Measurements from ENCODE around the gene TPP1. TPM values are rescaled to one million over a fixed set of nuclear protein-coding genes. Genes with fewer than 3 reads are reported as not detected.
A peak's percentile ranks its signal among the peaks of the same experiment; 100 is the strongest.

Gene TPP1
- total and polyA plus RNA-seq, 10 donors, result 54.9 to 306 (median 212) TPM

DNA sequence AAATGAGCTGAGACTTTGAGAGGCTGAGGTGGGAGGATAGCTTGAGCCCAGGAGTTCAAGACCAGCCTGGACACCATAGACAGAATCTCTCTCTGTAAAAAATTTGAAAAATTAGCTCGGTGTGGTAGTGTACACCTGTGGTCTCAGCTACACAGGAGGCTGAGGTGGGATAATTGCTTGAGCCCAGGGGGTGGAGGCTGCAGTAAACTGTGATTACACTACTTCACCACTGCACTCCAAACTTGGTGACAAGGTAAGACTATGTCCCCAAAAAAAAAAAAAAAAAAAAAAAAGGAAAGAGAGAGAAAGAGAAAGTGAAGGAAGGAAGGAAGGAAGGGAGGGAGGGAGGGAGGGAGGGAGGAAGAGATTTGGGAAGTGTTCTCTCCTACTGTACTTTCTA, 41.1 kb downstream of the TPP1 start:
- Histone ChIP-seq H3K4me3 (no peak overlapping the region), H3K27me3 (replicated peaks in 1 of 7) (no peaks in the 10 kb centered on the region), H3K36me3 (peaks cover 0 to 10% (median 0%) of the 10 kb centered on the region in 6 donors), H3K4me1 (peaks cover 10 to 22% (median 13%) of the 10 kb centered on the region in 6 donors), H3K9me3 (peaks cover 0 to 16% (median 9%) of the 10 kb centered on the region in 8 donors), H3K27ac (no peak overlapping the region)
- DNase-seq, result no peak
- 86 to 100% (median 90%) methylated on average over 1 of the region's 1 CpG for WGBS, 5 donors
- intact Hi-C loops (cut with DNase I; ENCODE audit: low total_unique reads), result no loop called here
- no peak for TF ChIP-seq POLR2A (IDR thresholded peaks at IDR 0.05)
- TF ChIP-seq, protein P1, sequence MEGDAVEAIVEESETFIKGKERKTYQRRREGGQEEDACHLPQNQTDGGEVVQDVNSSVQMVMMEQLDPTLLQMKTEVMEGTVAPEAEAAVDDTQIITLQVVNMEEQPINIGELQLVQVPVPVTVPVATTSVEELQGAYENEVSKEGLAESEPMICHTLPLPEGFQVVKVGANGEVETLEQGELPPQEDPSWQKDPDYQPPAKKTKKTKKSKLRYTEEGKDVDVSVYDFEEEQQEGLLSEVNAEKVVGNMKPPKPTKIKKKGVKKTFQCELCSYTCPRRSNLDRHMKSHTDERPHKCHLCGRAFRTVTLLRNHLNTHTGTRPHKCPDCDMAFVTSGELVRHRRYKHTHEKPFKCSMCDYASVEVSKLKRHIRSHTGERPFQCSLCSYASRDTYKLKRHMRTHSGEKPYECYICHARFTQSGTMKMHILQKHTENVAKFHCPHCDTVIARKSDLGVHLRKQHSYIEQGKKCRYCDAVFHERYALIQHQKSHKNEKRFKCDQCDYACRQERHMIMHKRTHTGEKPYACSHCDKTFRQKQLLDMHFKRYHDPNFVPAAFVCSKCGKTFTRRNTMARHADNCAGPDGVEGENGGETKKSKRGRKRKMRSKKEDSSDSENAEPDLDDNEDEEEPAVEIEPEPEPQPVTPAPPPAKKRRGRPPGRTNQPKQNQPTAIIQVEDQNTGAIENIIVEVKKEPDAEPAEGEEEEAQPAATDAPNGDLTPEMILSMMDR (IDR thresholded peaks at IDR 0.05 in 8 of 11, conservative IDR thresholded peaks at IDR 0.05 in 3 of 11), result no peak
- no peak for TF ChIP-seq POLR2AphosphoS5 (IDR thresholded peaks at IDR 0.05)

DNA sequence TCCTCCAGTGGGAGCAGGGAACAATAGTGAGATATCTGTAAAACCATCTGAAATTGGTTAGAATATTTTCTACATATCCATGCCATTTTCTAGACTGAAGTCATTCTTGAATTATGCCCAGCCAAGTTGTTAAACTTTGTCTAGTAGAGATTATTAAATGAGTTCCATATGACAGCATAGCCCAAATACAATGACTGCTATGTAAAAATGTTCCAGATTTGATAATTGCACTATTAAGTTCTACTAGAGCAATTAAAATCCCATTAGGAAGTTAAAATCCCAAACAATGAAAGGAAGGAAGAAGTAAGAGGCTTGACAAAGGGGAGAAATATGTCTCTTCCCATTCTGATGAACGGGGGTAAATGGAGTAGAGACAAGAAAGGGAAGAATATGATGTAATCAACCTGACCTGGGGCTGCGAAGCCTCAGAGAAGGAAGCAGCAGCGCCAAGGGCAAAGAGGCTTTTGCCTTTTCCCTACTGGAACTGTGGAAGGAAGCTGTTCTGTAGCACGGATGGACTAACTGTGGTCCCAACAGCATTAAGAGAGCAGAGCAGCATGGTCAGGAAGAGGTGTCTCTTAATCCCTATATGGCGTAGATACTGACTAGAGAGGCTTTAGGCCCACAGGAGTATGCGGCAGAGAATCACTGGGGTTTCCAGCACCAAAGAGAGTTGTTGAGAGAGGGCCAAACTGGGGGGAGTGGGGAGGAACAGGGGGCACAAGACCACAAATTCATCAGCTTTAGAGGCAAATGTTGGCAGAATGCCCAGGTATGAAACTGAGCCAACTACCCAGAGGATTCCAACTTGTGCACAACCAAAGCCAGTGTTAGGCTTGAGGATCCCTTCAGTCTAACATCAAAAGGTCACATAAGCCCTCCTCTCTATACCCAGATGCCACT, 42.5 kb downstream of the TPP1 start:
- WGBS, 5 donors, result 20 to 37% (median 29%) methylated on average over 5 to 6 of the region's 6 CpGs
- no peak for DNase-seq
- intact Hi-C loops (cut with DNase I; ENCODE audit: low total_unique reads), result no loop called here
- H3K4me1 ChIP-seq, result peaks cover 10 to 22% (median 13%) of the 10 kb centered on the region in 6 donors
- no peak overlapping the region for H3K4me3 ChIP-seq
- H3K27me3 ChIP-seq (replicated peaks in 1 of 7), result no peaks in the 10 kb centered on the region
- peaks cover 0 to 10% (median 0%) of the 10 kb centered on the region in 6 donors for H3K36me3 ChIP-seq
- H3K27ac ChIP-seq, result peak overlapping the region in 6 of 8 donors; percentile 21 to 74 (median 52)
- no peak for TF ChIP-seq POLR2A (IDR thresholded peaks at IDR 0.05)
- peak in 1 of 3 donors; percentile 28 for TF ChIP-seq POLR2AphosphoS5 (IDR thresholded peaks at IDR 0.05)
- H3K9me3 ChIP-seq, result peaks cover 0 to 2% (median 0%) of the 10 kb centered on the region in 8 donors

DNA sequence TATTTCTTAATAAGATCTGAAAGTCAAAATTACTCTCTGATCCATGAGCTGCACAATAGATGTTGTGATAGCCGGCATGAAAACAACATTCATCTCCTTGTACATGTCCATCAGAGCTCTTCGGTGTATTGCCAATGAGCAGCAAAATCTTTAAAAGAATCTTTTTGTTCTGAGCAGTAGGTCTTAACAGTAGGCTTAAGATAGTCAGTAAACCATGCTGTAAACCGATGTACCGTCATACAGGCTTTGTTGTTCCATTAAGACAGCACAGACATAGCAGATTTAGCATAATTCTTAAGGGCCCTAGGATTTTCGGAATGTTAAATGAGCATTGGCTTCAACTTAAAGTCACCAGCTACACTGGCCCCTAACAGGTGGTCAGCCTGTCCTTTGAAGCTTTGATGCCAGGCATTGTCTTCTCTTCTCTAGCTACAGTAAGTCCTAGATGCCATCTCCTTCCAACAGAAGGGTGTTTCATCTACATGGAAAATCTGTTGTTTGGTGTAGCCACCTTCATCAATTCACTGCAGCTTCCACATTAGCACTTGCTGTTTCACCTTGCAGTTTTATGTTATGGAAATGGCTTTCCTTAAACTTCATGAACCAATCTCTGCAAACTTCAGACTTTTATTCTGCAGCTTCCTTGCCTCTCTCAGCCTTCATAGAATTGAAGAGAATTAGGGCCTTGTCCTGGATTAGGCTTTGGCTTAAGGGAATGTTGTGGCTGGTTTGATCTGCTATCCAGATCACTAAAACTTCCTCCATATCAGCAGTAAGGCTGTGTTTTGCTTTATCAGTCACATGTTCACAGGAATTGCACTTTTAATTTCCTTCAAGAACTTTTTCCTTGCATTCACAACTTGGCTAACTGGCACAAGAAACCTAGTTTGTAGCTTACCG, 44.2 kb downstream of the TPP1 start:
- intact Hi-C loops (cut with DNase I; ENCODE audit: low total_unique reads), result no loop called here
- H3K4me3 ChIP-seq, result no peak overlapping the region
- peaks cover 0 to 13% (median 0%) of the 10 kb centered on the region in 6 donors for H3K36me3 ChIP-seq
- no peaks in the 10 kb centered on the region for H3K27me3 ChIP-seq (replicated peaks in 1 of 7)
- H3K9me3 ChIP-seq, result no peaks in the 10 kb centered on the region
- 86 to 93% (median 90%) methylated on average over 6 of the region's 6 CpGs for WGBS, 5 donors
- H3K27ac ChIP-seq, result no peak overlapping the region
- TF ChIP-seq, protein P1 (IDR thresholded peaks at IDR 0.05 in 8 of 11, conservative IDR thresholded peaks at IDR 0.05 in 3 of 11), result no peak
- TF ChIP-seq POLR2A (IDR thresholded peaks at IDR 0.05) (no peak), POLR2AphosphoS5 (IDR thresholded peaks at IDR 0.05) (no peak)
- peaks cover 10 to 26% (median 13%) of the 10 kb centered on the region in 6 donors for H3K4me1 ChIP-seq
- DNase-seq, result no peak

- Histone ChIP-seq H3K4me3 (no peak overlapping the region), H3K27ac (no peak overlapping the region), H3K9me3 (no peaks in the 10 kb centered on the region), H3K27me3 (replicated peaks in 1 of 7) (no peaks in the 10 kb centered on the region), H3K36me3 (peaks cover 0 to 14% (median 0%) of the 10 kb centered on the region in 6 donors), H3K4me1 (peaks cover 5 to 25% (median 14%) of the 10 kb centered on the region in 6 donors)
- intact Hi-C loops (cut with DNase I; ENCODE audit: low total_unique reads), result no loop called here
- 88 to 100% (median 89%) methylated on average over 2 of the region's 2 CpGs for WGBS, 5 donors
- TF ChIP-seq POLR2AphosphoS5 (IDR thresholded peaks at IDR 0.05) (no peak), POLR2A (IDR thresholded peaks at IDR 0.05) (no peak)
- TF ChIP-seq, protein P1 (IDR thresholded peaks at IDR 0.05 in 8 of 11, conservative IDR thresholded peaks at IDR 0.05 in 3 of 11), result no peak
- no peak for DNase-seq
Observed at GRCh38 chr11:6572215-6572614, 47.0 kb downstream of the TPP1 start.
